Neural cell (in vitro differentiated cells): ENCODE data around the gene PNPLA2. TPM values are rescaled to one million over a fixed set of nuclear protein-coding genes. Genes with fewer than 3 reads are reported as not detected.
A peak's percentile ranks its signal among the peaks of the same experiment; 100 is the strongest.

Source experiments
- H2AFZ ChIP-seq: fragments of 200-600, 300-800 bp; sonication (generic), shearing (Covaris generic); 2 replicates; pipeline ENCODE4 v1.6.0; 2014; ENCODE audit warnings: low read depth, mild to moderate bottlenecking, antibody characterized with exemption, low read length, moderate library complexity
- H3F3A ChIP-seq: fragments of 200-600 bp; shearing (Covaris generic); 2 replicates; pipeline ENCODE4 v1.6.1; 2016; ENCODE audit warnings: mild to moderate bottlenecking, moderate library complexity, mixed read lengths, antibody characterized with exemption, low read length; ENCODE audit not compliant: insufficient read depth, poor library complexity, severe bottlenecking
- H3K27ac ChIP-seq: fragments of 200-600, 300-800 bp; sonication (generic), shearing (Covaris generic); 2 replicates; pipeline ENCODE4 v1.5.1; 2014; ENCODE audit warnings: mild to moderate bottlenecking, low read length, moderate library complexity
- H3K27me3 ChIP-seq: fragments of 300-800, 200-600 bp; sonication (generic), shearing (Covaris generic); 2 replicates; pipeline ENCODE4 v1.6.0; 2014; ENCODE audit warnings: mild to moderate bottlenecking, low read depth, low read length, moderate library complexity; ENCODE audit not compliant: insufficient read depth
- H3K36me3 ChIP-seq: fragments of 300-800, 200-600 bp; sonication (generic), shearing (Covaris generic); 2 replicates; pipeline ENCODE4 v1.5.1; 2014; ENCODE audit warnings: mild to moderate bottlenecking, antibody characterized with exemption, low read length, moderate library complexity; ENCODE audit not compliant: insufficient read depth
- H3K4me2 ChIP-seq: fragments of 300-800, 200-600 bp; sonication (generic), shearing (Covaris generic); 2 replicates; pipeline ENCODE4 v1.6.0; 2014; ENCODE audit warnings: mild to moderate bottlenecking, low read length
- H3K4me3 ChIP-seq: fragments of 300-800, 200-600 bp; sonication (generic), shearing (Covaris generic); 2 replicates; pipeline ENCODE4 v1.5.1; 2014; ENCODE audit warnings: mild to moderate bottlenecking, low read length, moderate library complexity
- H3K79me2 ChIP-seq: fragments of 200-600 bp; shearing (Covaris generic); replicated peaks from 2 replicates; pipeline ENCODE4 v1.6.0; 2014; ENCODE audit warnings: mild to moderate bottlenecking, low read length, moderate library complexity; ENCODE audit not compliant: insufficient read depth
- H3K9ac ChIP-seq: fragments of 300-800, 200-600 bp; sonication (generic), shearing (Covaris generic); 2 replicates; pipeline ENCODE4 v1.6.1; 2016; ENCODE audit warnings: mild to moderate bottlenecking, low read length, mixed read lengths
- H3K9me2 ChIP-seq: fragments of 200-600 bp; shearing (Covaris generic); 2 replicates; pipeline ENCODE4 v1.6.1; 2016; ENCODE audit warnings: mild to moderate bottlenecking, low read length, mixed read lengths; ENCODE audit not compliant: insufficient read depth
- H3K9me3 ChIP-seq: fragments of 200-600, 300-800 bp; sonication (generic), shearing (Covaris generic); 2 replicates; pipeline ENCODE4 v1.6.1; 2016; ENCODE audit warnings: mild to moderate bottlenecking, mixed run types, low read length, moderate library complexity, mixed read lengths
- H4K20me1 ChIP-seq: fragments of 200-600 bp; shearing (Covaris generic); 2 replicates; pipeline ENCODE4 v1.6.1; 2016; ENCODE audit warnings: mild to moderate bottlenecking, mixed run types; ENCODE audit not compliant: insufficient read depth
- EP300 ChIP-seq: fragments of 450-650 bp; conservative IDR thresholded peaks from 2 replicates; pipeline ENCODE4 v1.6.1; 2014; ENCODE audit warnings: antibody characterized with exemption, mild to moderate bottlenecking, moderate library complexity; ENCODE audit not compliant: poor library complexity, severe bottlenecking
- EZH2 ChIP-seq: fragments of 200-600, 300-800 bp; shearing (Covaris generic), sonication (generic); IDR thresholded peaks from 2 replicates; pipeline ENCODE4 v1.6.1; 2014; ENCODE audit warnings: antibody characterized with exemption, low read length, borderline replicate concordance, mild to moderate bottlenecking; ENCODE audit not compliant: insufficient read depth, poor library complexity, severe bottlenecking
- MXI1 ChIP-seq: fragments of 450-650 bp; conservative IDR thresholded peaks from 2 replicates; pipeline ENCODE4 v1.6.1; 2014; ENCODE audit warnings: antibody characterized with exemption, mild to moderate bottlenecking; ENCODE audit not compliant: poor library complexity, severe bottlenecking
- POLR2AphosphoS5 ChIP-seq: IDR thresholded peaks from 2 replicates; pipeline ENCODE4 v1.6.1; 2012
- RAD21 ChIP-seq: fragments of 450-650 bp; conservative IDR thresholded peaks from 2 replicates; pipeline ENCODE4 v1.6.1; 2014; ENCODE audit warnings: antibody characterized with exemption, mild to moderate bottlenecking, moderate library complexity
- SMC3 ChIP-seq: fragments of 450-650 bp; conservative IDR thresholded peaks from 2 replicates; pipeline ENCODE4 v1.6.1; 2014; ENCODE audit warnings: antibody characterized with exemption, mild to moderate bottlenecking, moderate library complexity; ENCODE audit not compliant: poor library complexity
- TAF1 ChIP-seq: IDR thresholded peaks from 2 replicates; pipeline ENCODE4 v1.6.1; 2012; ENCODE audit warnings: low read depth
- polyA plus RNA-seq: library from polyadenylated mRNA; depleted of rRNA; stranded (reverse); fragments of >200 nt; gene quantifications from 2 replicates; pipeline ENCODE4 v1.2.3, GENCODE V29; 2014
- TF ChIP-seq, protein P1 (sequence below): fragments of 450-650 bp; IDR thresholded peaks from 2 replicates; pipeline ENCODE4 v1.5.1; 2014; ENCODE audit warnings: antibody characterized with exemption, mild to moderate bottlenecking, moderate library complexity; ENCODE audit not compliant: poor library complexity, severe bottlenecking
- TF ChIP-seq, protein P2 (sequence below): IDR thresholded peaks from 2 replicates; pipeline ENCODE4 v1.6.1; 2012; ENCODE audit warnings: borderline replicate concordance

Gene PNPLA2
- polyA plus RNA-seq, 1 donor from 2014 or later: 7.8 TPM

DNA sequence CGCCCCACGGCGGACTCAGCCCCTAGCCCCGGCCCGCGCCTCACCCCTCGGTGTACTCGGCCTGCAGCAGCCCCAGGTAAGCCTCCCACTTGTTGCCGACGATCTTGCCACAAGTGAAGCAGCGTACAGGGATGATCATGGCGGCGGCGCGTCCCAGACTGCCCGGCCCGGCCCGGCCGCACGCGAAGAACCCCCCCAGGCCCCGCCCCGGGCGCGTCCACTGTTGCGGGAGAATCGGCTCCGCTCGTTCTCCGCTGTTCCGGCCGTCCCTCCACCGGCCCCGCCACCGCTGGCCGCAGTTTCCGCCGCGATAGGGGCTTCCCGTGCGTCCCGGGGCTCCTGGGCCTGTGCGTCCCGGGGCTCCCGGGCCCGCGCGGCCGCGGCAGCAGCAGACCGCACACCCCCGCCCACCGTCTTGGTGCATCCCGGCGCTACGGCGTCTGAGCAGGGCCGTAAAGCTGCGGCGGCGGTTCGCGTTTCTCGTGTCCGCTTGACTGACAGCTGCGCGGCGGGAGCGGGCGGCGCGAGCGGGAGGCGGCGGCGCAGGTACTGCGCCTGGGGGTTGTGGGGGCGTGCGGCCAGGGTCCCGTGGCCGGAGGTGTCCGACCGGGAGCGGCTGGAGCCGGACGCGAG is 23.8 kb downstream of the PNPLA2 start, which contains the start of the genes POLR2L and TSPAN4:
Gene POLR2L (minus strand): TSS at position 160 of the 633 bp plus-strand sequence. CDS start 21 bp downstream, at position 139.
Gene TSPAN4 (plus strand): TSS at position 483 of the 633 bp plus-strand sequence. CDS start 7,453 bp downstream, outside the sequence.
- Histone ChIP-seq H3K9me2 (no peaks in the 10 kb centered on the region), H3F3A (no peaks in the 10 kb centered on the region), H3K36me3 (no peaks in the 10 kb centered on the region), H3K79me2 (peaks cover 12% of the 10 kb centered on the region), H3K9ac (peak within 1 kb of the TSS; percentile 83), H4K20me1 (no peaks in the 10 kb centered on the region), H3K27me3 (peaks cover 4% of the 10 kb centered on the region), H3K9me3 (no peaks in the 10 kb centered on the region), H3K4me3 (peak within 1 kb of the TSS; percentile 88), H3K27ac (peak within 1 kb of the TSS; percentile 59), H2AFZ (no peak within 1 kb of the TSS), H3K4me2 (no peak within 1 kb of the TSS)
- peak; percentile 84 for TF ChIP-seq POLR2AphosphoS5
- peak; percentile 69 for TF ChIP-seq EP300
- TF ChIP-seq, protein P1, sequence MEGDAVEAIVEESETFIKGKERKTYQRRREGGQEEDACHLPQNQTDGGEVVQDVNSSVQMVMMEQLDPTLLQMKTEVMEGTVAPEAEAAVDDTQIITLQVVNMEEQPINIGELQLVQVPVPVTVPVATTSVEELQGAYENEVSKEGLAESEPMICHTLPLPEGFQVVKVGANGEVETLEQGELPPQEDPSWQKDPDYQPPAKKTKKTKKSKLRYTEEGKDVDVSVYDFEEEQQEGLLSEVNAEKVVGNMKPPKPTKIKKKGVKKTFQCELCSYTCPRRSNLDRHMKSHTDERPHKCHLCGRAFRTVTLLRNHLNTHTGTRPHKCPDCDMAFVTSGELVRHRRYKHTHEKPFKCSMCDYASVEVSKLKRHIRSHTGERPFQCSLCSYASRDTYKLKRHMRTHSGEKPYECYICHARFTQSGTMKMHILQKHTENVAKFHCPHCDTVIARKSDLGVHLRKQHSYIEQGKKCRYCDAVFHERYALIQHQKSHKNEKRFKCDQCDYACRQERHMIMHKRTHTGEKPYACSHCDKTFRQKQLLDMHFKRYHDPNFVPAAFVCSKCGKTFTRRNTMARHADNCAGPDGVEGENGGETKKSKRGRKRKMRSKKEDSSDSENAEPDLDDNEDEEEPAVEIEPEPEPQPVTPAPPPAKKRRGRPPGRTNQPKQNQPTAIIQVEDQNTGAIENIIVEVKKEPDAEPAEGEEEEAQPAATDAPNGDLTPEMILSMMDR: no peak
- TF ChIP-seq, protein P2, sequence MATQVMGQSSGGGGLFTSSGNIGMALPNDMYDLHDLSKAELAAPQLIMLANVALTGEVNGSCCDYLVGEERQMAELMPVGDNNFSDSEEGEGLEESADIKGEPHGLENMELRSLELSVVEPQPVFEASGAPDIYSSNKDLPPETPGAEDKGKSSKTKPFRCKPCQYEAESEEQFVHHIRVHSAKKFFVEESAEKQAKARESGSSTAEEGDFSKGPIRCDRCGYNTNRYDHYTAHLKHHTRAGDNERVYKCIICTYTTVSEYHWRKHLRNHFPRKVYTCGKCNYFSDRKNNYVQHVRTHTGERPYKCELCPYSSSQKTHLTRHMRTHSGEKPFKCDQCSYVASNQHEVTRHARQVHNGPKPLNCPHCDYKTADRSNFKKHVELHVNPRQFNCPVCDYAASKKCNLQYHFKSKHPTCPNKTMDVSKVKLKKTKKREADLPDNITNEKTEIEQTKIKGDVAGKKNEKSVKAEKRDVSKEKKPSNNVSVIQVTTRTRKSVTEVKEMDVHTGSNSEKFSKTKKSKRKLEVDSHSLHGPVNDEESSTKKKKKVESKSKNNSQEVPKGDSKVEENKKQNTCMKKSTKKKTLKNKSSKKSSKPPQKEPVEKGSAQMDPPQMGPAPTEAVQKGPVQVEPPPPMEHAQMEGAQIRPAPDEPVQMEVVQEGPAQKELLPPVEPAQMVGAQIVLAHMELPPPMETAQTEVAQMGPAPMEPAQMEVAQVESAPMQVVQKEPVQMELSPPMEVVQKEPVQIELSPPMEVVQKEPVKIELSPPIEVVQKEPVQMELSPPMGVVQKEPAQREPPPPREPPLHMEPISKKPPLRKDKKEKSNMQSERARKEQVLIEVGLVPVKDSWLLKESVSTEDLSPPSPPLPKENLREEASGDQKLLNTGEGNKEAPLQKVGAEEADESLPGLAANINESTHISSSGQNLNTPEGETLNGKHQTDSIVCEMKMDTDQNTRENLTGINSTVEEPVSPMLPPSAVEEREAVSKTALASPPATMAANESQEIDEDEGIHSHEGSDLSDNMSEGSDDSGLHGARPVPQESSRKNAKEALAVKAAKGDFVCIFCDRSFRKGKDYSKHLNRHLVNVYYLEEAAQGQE: no peak
- peak; percentile 93 for TF ChIP-seq MXI1
- TF ChIP-seq RAD21: peak; percentile 25
- TF ChIP-seq TAF1: no peak
- TF ChIP-seq SMC3: peak; percentile 50
- no peak for TF ChIP-seq EZH2

DNA sequence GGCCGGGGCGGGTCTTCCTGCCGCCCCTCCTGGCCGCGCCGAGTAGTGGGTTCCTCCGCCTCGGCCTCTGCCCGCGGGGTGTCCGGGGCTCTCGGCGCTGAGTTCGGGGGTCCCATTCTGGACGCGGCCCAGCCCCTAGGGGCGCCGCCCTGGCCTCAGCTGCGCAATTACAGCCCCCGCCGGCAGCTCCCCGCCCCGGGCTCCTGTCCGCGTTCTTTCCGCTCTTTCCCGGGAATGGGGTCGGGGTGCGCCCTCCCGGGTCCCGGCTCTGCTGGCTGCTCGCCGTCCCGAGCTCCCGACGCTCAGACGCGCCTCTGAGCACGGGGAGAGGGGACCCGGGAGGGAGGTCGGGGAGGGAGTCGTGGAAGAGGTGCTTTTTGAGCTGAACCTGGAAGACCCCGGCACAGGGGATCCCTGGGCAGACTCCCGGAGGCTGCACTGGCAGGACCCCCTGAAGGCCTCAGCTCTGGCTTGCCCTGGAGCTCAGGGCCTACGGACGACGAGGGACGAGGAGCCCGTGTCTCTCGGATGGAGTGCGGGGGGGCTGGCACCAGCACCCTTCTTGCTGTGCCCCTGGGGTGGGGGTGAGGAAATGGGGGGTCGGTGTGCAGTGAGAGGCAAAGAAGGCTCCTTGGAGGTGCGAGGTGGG is 24.5 kb downstream of the PNPLA2 start:
- no peaks in the 10 kb centered on the region for H3K36me3 ChIP-seq
- peak overlapping the region; percentile 88 for H3K4me3 ChIP-seq
- TF ChIP-seq RAD21 (no peak), MXI1 (no peak), EP300 (no peak), POLR2AphosphoS5 (no peak), TAF1 (no peak), EZH2 (no peak)
- TF ChIP-seq, protein P2: no peak
- TF ChIP-seq, protein P1: no peak
- H3K9me3 ChIP-seq: no peaks in the 10 kb centered on the region
- peak overlapping the region; percentile 83 for H3K9ac ChIP-seq
- H3K27me3 ChIP-seq: peaks cover 4% of the 10 kb centered on the region
- no peaks in the 10 kb centered on the region for H3F3A ChIP-seq
- no peaks in the 10 kb centered on the region for H3K9me2 ChIP-seq
- no peak overlapping the region for H3K4me2 ChIP-seq
- no peaks in the 10 kb centered on the region for H4K20me1 ChIP-seq
- H3K79me2 ChIP-seq: peaks cover 12% of the 10 kb centered on the region
- H2AFZ ChIP-seq: no peak overlapping the region
- H3K27ac ChIP-seq: no peak overlapping the region
